HG02623 (cell line): ENCODE data around the gene ACOXL.

Source experiments
- ATAC-seq: cut with Tn5 transposase; IDR thresholded peaks from one replicate; pipeline ENCODE4 v1.9.1; 2021; ENCODE audit warnings: moderate library complexity; ENCODE audit not compliant: unreplicated experiment

ACOXL gene

GRCh38 chr2:110790907-110791306 lies 58.5 kb downstream of the ACOXL start:
- ATAC-seq, result no peak

- ATAC-seq, result no peak
These were observed 59.1 kb downstream of the ACOXL start for GRCh38 chr2:110791435-110791834.

- ATAC-seq, result no peak
These were observed 60.7 kb downstream of the ACOXL start for GRCh38 chr2:110793034-110793433.

GRCh38 chr2:110794390-110794789 lies 62.0 kb downstream of the ACOXL start:
- no peak for ATAC-seq

- ATAC-seq, result no peak
These were observed 62.6 kb downstream of the ACOXL start for GRCh38 chr2:110794951-110795350.

- no peak for ATAC-seq
These were observed 64.4 kb downstream of the ACOXL start for GRCh38 chr2:110796716-110797301.

- ATAC-seq, result no peak
These were observed 67.0 kb downstream of the ACOXL start for GRCh38 chr2:110799376-110799775.

- ATAC-seq, result no peak
These were observed 68.4 kb downstream of the ACOXL start for GRCh38 chr2:110800611-110801402.

GRCh38 chr2:110802208-110802932 lies 70.0 kb downstream of the ACOXL start:
- no peak for ATAC-seq

GRCh38 chr2:110804433-110804832 lies 72.1 kb downstream of the ACOXL start:
- ATAC-seq, result no peak

- peak; percentile 56 for ATAC-seq
These were observed 72.5 kb downstream of the ACOXL start for GRCh38 chr2:110804915-110805314.

- no peak for ATAC-seq
These were observed 73.6 kb downstream of the ACOXL start for GRCh38 chr2:110805894-110806452.

- no peak for ATAC-seq
These were observed 75.1 kb downstream of the ACOXL start for GRCh38 chr2:110807522-110807921.

GRCh38 chr2:110810404-110810803 lies 78.0 kb downstream of the ACOXL start:
- ATAC-seq, result no peak

GRCh38 chr2:110812726-110813645 lies 80.6 kb downstream of the ACOXL start:
- ATAC-seq, result no peak

GRCh38 chr2:110813896-110814295 lies 81.5 kb downstream of the ACOXL start:
- ATAC-seq, result no peak

GRCh38 chr2:110815938-110816337 lies 83.6 kb downstream of the ACOXL start:
- ATAC-seq, result no peak

GRCh38 chr2:110816404-110817365 lies 84.3 kb downstream of the ACOXL start:
- ATAC-seq, result no peak

GRCh38 chr2:110818767-110819481 lies 86.6 kb downstream of the ACOXL start:
- no peak for ATAC-seq
